ENCODE results near the gene NPY5R. TPM values are rescaled to one million over a fixed set of nuclear protein-coding genes. Genes with fewer than 3 reads are reported as not detected.

The NPY5R gene
- polyA plus RNA-seq, 1 donor from 2014 or later, result 1.3 TPM

- H3F3A ChIP-seq (ENCODE audit: insufficient read depth, low read length, poor library complexity, severe bottlenecking), result no peaks in the 10 kb centered on the region
- H3K4me3 ChIP-seq (ENCODE audit: low read length), result no peak overlapping the region
- H3K9ac ChIP-seq (ENCODE audit: low read length), result no peak overlapping the region
- no peaks in the 10 kb centered on the region for H3K27me3 ChIP-seq (ENCODE audit: insufficient read depth, low read depth, low read length)
- no peaks in the 10 kb centered on the region for H3K9me3 ChIP-seq (ENCODE audit: low read length)
- H3K27ac ChIP-seq (ENCODE audit: low read length), result no peak overlapping the region
- no peaks in the 10 kb centered on the region for H3K9me2 ChIP-seq (ENCODE audit: insufficient read depth, low read length)
- no peak for TF ChIP-seq EZH2 (IDR thresholded peaks at IDR 0.05; ENCODE audit: borderline replicate concordance, insufficient read depth, low read length, poor library complexity, severe bottlenecking)
- no peak for TF ChIP-seq CTCF (IDR thresholded peaks at IDR 0.05; ENCODE audit: poor library complexity, severe bottlenecking)
- TF ChIP-seq POLR2AphosphoS5 (IDR thresholded peaks at IDR 0.05), result no peak
- TF ChIP-seq TAF1 (IDR thresholded peaks at IDR 0.05; ENCODE audit: low read depth), result no peak
- no peak for TF ChIP-seq EP300 (conservative IDR thresholded peaks at IDR 0.05; ENCODE audit: poor library complexity, severe bottlenecking)
- TF ChIP-seq SMC3 (conservative IDR thresholded peaks at IDR 0.05; ENCODE audit: poor library complexity), result no peak
- TF ChIP-seq REST (IDR thresholded peaks at IDR 0.05; ENCODE audit: borderline replicate concordance), result no peak
- TF ChIP-seq MXI1 (conservative IDR thresholded peaks at IDR 0.05; ENCODE audit: poor library complexity, severe bottlenecking), result no peak
- H4K20me1 ChIP-seq (ENCODE audit: insufficient read depth), result no peaks in the 10 kb centered on the region
- no peaks in the 10 kb centered on the region for H3K79me2 ChIP-seq (replicated peaks; ENCODE audit: insufficient read depth, low read length)
- H3K36me3 ChIP-seq (ENCODE audit: insufficient read depth, low read length), result no peaks in the 10 kb centered on the region
- H3K4me2 ChIP-seq (ENCODE audit: low read length), result no peak overlapping the region
- H2AFZ ChIP-seq (ENCODE audit: low read depth, low read length), result no peak overlapping the region
Measured at GRCh38 chr4:163395758-163396157, 52.1 kb downstream of the NPY5R start.

GRCh38 chr4:163398238-163398637 is 54.5 kb downstream of the NPY5R start:
- Histone ChIP-seq H3K9me3 (ENCODE audit: low read length) (no peaks in the 10 kb centered on the region), H3K27ac (ENCODE audit: low read length) (no peak overlapping the region), H4K20me1 (ENCODE audit: insufficient read depth) (no peaks in the 10 kb centered on the region), H3K4me2 (ENCODE audit: low read length) (no peak overlapping the region), H3K9me2 (ENCODE audit: insufficient read depth, low read length) (no peaks in the 10 kb centered on the region), H3K9ac (ENCODE audit: low read length) (no peak overlapping the region), H3F3A (ENCODE audit: insufficient read depth, low read length, poor library complexity, severe bottlenecking) (no peaks in the 10 kb centered on the region), H3K27me3 (ENCODE audit: insufficient read depth, low read depth, low read length) (no peaks in the 10 kb centered on the region), H2AFZ (ENCODE audit: low read depth, low read length) (no peak overlapping the region), H3K4me3 (ENCODE audit: low read length) (no peak overlapping the region), H3K79me2 (replicated peaks; ENCODE audit: insufficient read depth, low read length) (no peaks in the 10 kb centered on the region), H3K36me3 (ENCODE audit: insufficient read depth, low read length) (no peaks in the 10 kb centered on the region)
- TF ChIP-seq POLR2AphosphoS5 (IDR thresholded peaks at IDR 0.05) (no peak), SMC3 (conservative IDR thresholded peaks at IDR 0.05; ENCODE audit: poor library complexity) (no peak), MXI1 (conservative IDR thresholded peaks at IDR 0.05; ENCODE audit: poor library complexity, severe bottlenecking) (no peak), CTCF (IDR thresholded peaks at IDR 0.05; ENCODE audit: poor library complexity, severe bottlenecking) (no peak), REST (IDR thresholded peaks at IDR 0.05; ENCODE audit: borderline replicate concordance) (no peak), EZH2 (IDR thresholded peaks at IDR 0.05; ENCODE audit: borderline replicate concordance, insufficient read depth, low read length, poor library complexity, severe bottlenecking) (no peak), RAD21 (conservative IDR thresholded peaks at IDR 0.05) (no peak), TAF1 (IDR thresholded peaks at IDR 0.05; ENCODE audit: low read depth) (no peak), EP300 (conservative IDR thresholded peaks at IDR 0.05; ENCODE audit: poor library complexity, severe bottlenecking) (no peak)

Measured in neural cell (in vitro differentiated cells).